Fibroblast of the aortic adventitia (primary cell): ENCODE measurements around the gene CCT3. TPM values are rescaled to one million over a fixed set of nuclear protein-coding genes. Genes with fewer than 3 reads are reported as not detected.

ENCODE experiments used
- DNase-seq: peaks from one replicate; pipeline ENCODE4 v3.0.0-alpha.2; 2010; ENCODE audit warnings: low read depth
- H3K4me3 ChIP-seq: 2 replicates; pipeline ENCODE4 v1.5.1; 2011; ENCODE audit warnings: low read depth, mild to moderate bottlenecking, control low read depth, low read length, moderate library complexity
- CTCF ChIP-seq: IDR thresholded peaks from 2 replicates; pipeline ENCODE4 v1.5.1; 2011; ENCODE audit warnings: mild to moderate bottlenecking, low read length, control low read depth, inconsistent platforms; ENCODE audit not compliant: insufficient read depth
- total RNA-seq: library from RNA; depleted of rRNA; stranded (reverse); fragments of >200 nt; gene quantifications from 2 replicates; pipeline ENCODE4 v1.2.3, GENCODE V29; 2012; ENCODE audit warnings: low replicate concordance

CCT3 gene
- total RNA-seq, 1 donor, result 284 TPM

GRCh38 chr1:156268336-156268735, 69.8 kb downstream of the CCT3 start:
- peak; percentile 43 for DNase-seq
- no peak for TF ChIP-seq CTCF
- H3K4me3 ChIP-seq, result no peak overlapping the region

GRCh38 chr1:156266051-156266450, 72.0 kb downstream of the CCT3 start:
- TF ChIP-seq CTCF, result no peak
- DNase-seq, result no peak
- H3K4me3 ChIP-seq, result no peak overlapping the region

GRCh38 chr1:156263288-156263655, 74.8 kb downstream of the CCT3 start:
- no peak for DNase-seq
- H3K4me3 ChIP-seq, result no peak overlapping the region
- TF ChIP-seq CTCF, result no peak

- TF ChIP-seq CTCF, result no peak
- H3K4me3 ChIP-seq, result no peak overlapping the region
- peak; percentile 91 for DNase-seq
These were observed 75.4 kb downstream of the CCT3 start for GRCh38 chr1:156262461-156263287.

GRCh38 chr1:156260896-156261295, 77.2 kb downstream of the CCT3 start:
- DNase-seq, result no peak
- no peak overlapping the region for H3K4me3 ChIP-seq
- TF ChIP-seq CTCF, result no peak

- DNase-seq, result no peak
- H3K4me3 ChIP-seq, result no peak overlapping the region
- TF ChIP-seq CTCF, result no peak
These were observed 78.3 kb downstream of the CCT3 start for GRCh38 chr1:156259805-156260204.

Other genes starting within 250 kb of the CCT3 start
- 502 and 1,039 TPM in 2 replicates for gene LMNA, start 223.6 kb downstream of the CCT3 start, total RNA-seq
- gene SEMA4A, start 184.7 kb downstream of the CCT3 start, total RNA-seq, result 1.4 and 3.2 TPM in 2 replicates
- 13.8 and 14.5 TPM in 2 replicates for gene SLC25A44, start 144.2 kb downstream of the CCT3 start, total RNA-seq
- gene PMF1, start 125.3 kb downstream of the CCT3 start, total RNA-seq, result 42.6 and 44.6 TPM in 2 replicates
- 0.18 TPM in 1 of 2 replicates, not detected in the other for gene BGLAP, start 96.1 kb downstream of the CCT3 start, total RNA-seq
- gene PAQR6, start 90.2 kb downstream of the CCT3 start, total RNA-seq, result 0.63 TPM in 1 of 2 replicates, not detected in the other
- 29.9 and 43.3 TPM in 2 replicates for gene SMG5, start 55.5 kb downstream of the CCT3 start, total RNA-seq
- 1.4 and 2.1 TPM in 2 replicates for gene TMEM79, start 54.0 kb downstream of the CCT3 start, total RNA-seq
- 62.4 and 71.5 TPM in 2 replicates for gene GLMP, start 42.6 kb downstream of the CCT3 start, total RNA-seq
- gene VHLL, start 39.0 kb downstream of the CCT3 start, total RNA-seq, result not detected in 2 replicates
- gene TSACC, start 234 bp upstream of the CCT3 start, total RNA-seq, result not detected in 2 replicates
- gene RHBG, start 30.9 kb upstream of the CCT3 start, total RNA-seq, result not detected in 2 replicates
- gene MEF2D, start 162.5 kb upstream of the CCT3 start, total RNA-seq, result 6.0 and 11.6 TPM in 2 replicates
- gene IQGAP3, start 234.3 kb upstream of the CCT3 start, total RNA-seq, result 0.41 and 28.7 TPM in 2 replicates
- not detected in 2 replicates for gene TTC24, start 241.4 kb upstream of the CCT3 start, total RNA-seq